Upper lobe of left lung (tissue), 4 donors: ENCODE results near the gene OAT.

Experiments used
- EP300 ChIP-seq, 4 donors: sonication (generic); formaldehyde crosslinking; IDR thresholded peaks; one replicate each; pipeline ENCODE4 v1.5.1; 2017; ENCODE audit warnings: antibody characterized with exemption in 4 of 4, control low read depth in 2 of 4
- POLR2A ChIP-seq, 4 donors: fragments of 450-650 bp; IDR thresholded peaks; one replicate each; pipeline ENCODE4 v1.5.1; 2016 to 2017; ENCODE audit warnings: antibody characterized with exemption in 4 of 4, mild to moderate bottlenecking in 2 of 4
- POLR2AphosphoS5 ChIP-seq, 2 donors: sonication (generic); formaldehyde crosslinking; IDR thresholded peaks; one replicate each; pipeline ENCODE4 v1.5.1; 2017; ENCODE audit warnings: antibody characterized with exemption in 2 of 2
- TF ChIP-seq, protein P1 (sequence below), 6 experiments: fragments of 450-650 bp in 4 of 6; fragments of 200-600 bp in 2 of 6; sonication (generic) in 2 of 6; IDR thresholded peaks; one replicate each; pipeline ENCODE4 v1.5.1; 2016 to 2019; ENCODE audit warnings: antibody characterized with exemption in 6 of 6

DNA sequence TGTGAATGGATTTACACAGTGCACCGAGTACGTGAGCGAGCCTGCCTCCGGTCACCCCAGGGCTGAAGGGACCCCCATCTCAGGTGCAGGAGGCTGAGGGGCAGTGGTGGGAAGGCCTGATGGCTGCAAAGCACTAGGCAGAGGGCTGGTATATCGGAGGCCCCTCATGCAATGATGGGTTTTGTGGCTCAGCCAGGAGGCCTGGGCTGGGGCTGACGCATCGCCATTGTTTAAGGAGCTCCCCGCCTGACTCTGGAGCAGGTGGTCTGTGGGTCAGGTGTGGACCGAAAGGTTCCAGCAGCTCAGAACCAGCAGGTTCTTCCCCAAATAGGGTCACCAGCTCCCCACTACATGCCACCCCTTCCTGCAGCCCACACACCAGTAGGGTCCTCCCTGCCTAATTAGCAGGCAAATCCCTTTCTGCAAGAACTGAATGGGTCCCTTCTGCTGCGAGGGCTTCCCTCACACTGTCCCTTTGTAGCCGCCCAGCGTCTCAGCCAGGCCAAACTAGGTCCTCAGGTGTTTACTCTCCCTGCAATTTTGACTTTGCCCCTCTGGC is 33.0 kb downstream of the OAT start:
- TF ChIP-seq POLR2A (IDR thresholded peaks at IDR 0.05) (no peak), EP300 (IDR thresholded peaks at IDR 0.05) (no peak), POLR2AphosphoS5 (IDR thresholded peaks at IDR 0.05) (no peak)
- TF ChIP-seq, protein P1, sequence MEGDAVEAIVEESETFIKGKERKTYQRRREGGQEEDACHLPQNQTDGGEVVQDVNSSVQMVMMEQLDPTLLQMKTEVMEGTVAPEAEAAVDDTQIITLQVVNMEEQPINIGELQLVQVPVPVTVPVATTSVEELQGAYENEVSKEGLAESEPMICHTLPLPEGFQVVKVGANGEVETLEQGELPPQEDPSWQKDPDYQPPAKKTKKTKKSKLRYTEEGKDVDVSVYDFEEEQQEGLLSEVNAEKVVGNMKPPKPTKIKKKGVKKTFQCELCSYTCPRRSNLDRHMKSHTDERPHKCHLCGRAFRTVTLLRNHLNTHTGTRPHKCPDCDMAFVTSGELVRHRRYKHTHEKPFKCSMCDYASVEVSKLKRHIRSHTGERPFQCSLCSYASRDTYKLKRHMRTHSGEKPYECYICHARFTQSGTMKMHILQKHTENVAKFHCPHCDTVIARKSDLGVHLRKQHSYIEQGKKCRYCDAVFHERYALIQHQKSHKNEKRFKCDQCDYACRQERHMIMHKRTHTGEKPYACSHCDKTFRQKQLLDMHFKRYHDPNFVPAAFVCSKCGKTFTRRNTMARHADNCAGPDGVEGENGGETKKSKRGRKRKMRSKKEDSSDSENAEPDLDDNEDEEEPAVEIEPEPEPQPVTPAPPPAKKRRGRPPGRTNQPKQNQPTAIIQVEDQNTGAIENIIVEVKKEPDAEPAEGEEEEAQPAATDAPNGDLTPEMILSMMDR (IDR thresholded peaks at IDR 0.05), result no peak
